KMS-11 (cell line): ENCODE results near the gene ITSN1.

Experiments
- H2AFZ ChIP-seq: fragments of 200-600 bp; sonication (generic); 2 replicates; pipeline ENCODE4 v1.6.1; 2016; ENCODE audit warnings: antibody characterized with exemption, mixed run types, low read depth
- H3K27ac ChIP-seq: fragments of 200-600 bp; sonication (generic); 2 replicates; pipeline ENCODE4 v1.6.1; 2016; ENCODE audit warnings: mild to moderate bottlenecking, mixed run types
- H3K27me3 ChIP-seq: fragments of 200-600 bp; sonication (generic); 2 replicates; pipeline ENCODE4 v1.6.1; 2017; ENCODE audit warnings: mild to moderate bottlenecking, low read depth, mixed run types, moderate library complexity; ENCODE audit not compliant: insufficient read depth
- H3K36me3 ChIP-seq: fragments of 200-600 bp; sonication (generic); 2 replicates; pipeline ENCODE4 v1.6.1; 2017; ENCODE audit warnings: mild to moderate bottlenecking, mixed run types; ENCODE audit not compliant: insufficient read depth
- H3K4me1 ChIP-seq: fragments of 200-600 bp; sonication (generic); 2 replicates; pipeline ENCODE4 v1.6.1; 2016; ENCODE audit warnings: mild to moderate bottlenecking, low read depth, mixed run types; ENCODE audit not compliant: poor library complexity, severe bottlenecking
- H3K4me2 ChIP-seq: fragments of 200-600 bp; sonication (generic); 2 replicates; pipeline ENCODE4 v1.7.0; 2016; ENCODE audit warnings: mild to moderate bottlenecking, mixed run types
- H3K4me3 ChIP-seq: fragments of 200-600 bp; sonication (generic); IDR thresholded peaks from 2 replicates; pipeline ENCODE4 v1.6.1; 2017; ENCODE audit warnings: low read depth, low read length, mixed read lengths; ENCODE audit not compliant: insufficient read depth
- H3K79me2 ChIP-seq: fragments of 200-600 bp; sonication (generic); 2 replicates; pipeline ENCODE4 v1.6.1; 2016; ENCODE audit warnings: low read depth, mixed run types; ENCODE audit not compliant: insufficient read depth
- H3K9ac ChIP-seq: fragments of 200-600 bp; sonication (generic); 2 replicates; pipeline ENCODE4 v1.6.1; 2016; ENCODE audit warnings: mild to moderate bottlenecking, mixed run types
- H4K20me1 ChIP-seq: fragments of 200-600 bp; sonication (generic); 2 replicates; pipeline ENCODE4 v1.6.1; 2016; ENCODE audit warnings: mild to moderate bottlenecking, mixed run types; ENCODE audit not compliant: insufficient read depth
- CTCF ChIP-seq: fragments of 200-600 bp; sonication (generic); conservative IDR thresholded peaks from 2 replicates; pipeline ENCODE4 v1.6.1; 2017; ENCODE audit warnings: low read depth, mild to moderate bottlenecking, antibody characterized with exemption, low read length, moderate library complexity, mixed read lengths

The ITSN1 gene

GRCh38 chr21:33763582-33763899 lies 121.2 kb downstream of the ITSN1 start:
- Histone ChIP-seq H3K9ac (no peak overlapping the region), H3K4me2 (no peak overlapping the region), H3K27ac (no peak overlapping the region), H3K4me3 (no peak overlapping the region), H4K20me1 (no peaks in the 10 kb centered on the region), H3K27me3 (no peaks in the 10 kb centered on the region), H3K79me2 (no peaks in the 10 kb centered on the region), H2AFZ (no peak overlapping the region), H3K4me1 (peaks cover 5% of the 10 kb centered on the region), H3K36me3 (no peaks in the 10 kb centered on the region)
- TF ChIP-seq CTCF = no peak

- no peak for TF ChIP-seq CTCF
- H2AFZ ChIP-seq = no peak overlapping the region
- peaks cover 7% of the 10 kb centered on the region for H3K4me1 ChIP-seq
- no peak overlapping the region for H3K27ac ChIP-seq
- H3K27me3 ChIP-seq = no peaks in the 10 kb centered on the region
- no peak overlapping the region for H3K4me3 ChIP-seq
- H4K20me1 ChIP-seq = no peaks in the 10 kb centered on the region
- no peaks in the 10 kb centered on the region for H3K79me2 ChIP-seq
- no peak overlapping the region for H3K4me2 ChIP-seq
- H3K9ac ChIP-seq = no peak overlapping the region
- no peaks in the 10 kb centered on the region for H3K36me3 ChIP-seq
Measured at GRCh38 chr21:33767236-33767635, 124.9 kb downstream of the ITSN1 start.

GRCh38 chr21:33767960-33768359 lies 125.7 kb downstream of the ITSN1 start:
- Histone ChIP-seq H3K4me1 (peaks cover 7% of the 10 kb centered on the region), H3K27me3 (no peaks in the 10 kb centered on the region), H3K36me3 (no peaks in the 10 kb centered on the region), H3K4me3 (no peak overlapping the region), H3K79me2 (no peaks in the 10 kb centered on the region), H4K20me1 (no peaks in the 10 kb centered on the region), H3K27ac (no peak overlapping the region), H3K9ac (no peak overlapping the region), H3K4me2 (no peak overlapping the region), H2AFZ (no peak overlapping the region)
- no peak for TF ChIP-seq CTCF

- Histone ChIP-seq H3K27me3 (no peaks in the 10 kb centered on the region), H4K20me1 (no peaks in the 10 kb centered on the region), H3K9ac (no peak overlapping the region), H3K4me2 (no peak overlapping the region; the same call in 1 of the 2 replicates), H3K4me1 (peaks cover 7% of the 10 kb centered on the region), H3K27ac (no peak overlapping the region), H3K36me3 (no peaks in the 10 kb centered on the region), H3K4me3 (no peak overlapping the region), H2AFZ (no peak overlapping the region), H3K79me2 (no peaks in the 10 kb centered on the region)
- no peak for TF ChIP-seq CTCF
Measured at GRCh38 chr21:33769057-33769456, 126.8 kb downstream of the ITSN1 start.

- Histone ChIP-seq H3K4me2 (no peak overlapping the region), H3K79me2 (no peaks in the 10 kb centered on the region), H3K9ac (no peak overlapping the region), H3K4me3 (no peak overlapping the region), H4K20me1 (no peaks in the 10 kb centered on the region), H3K27me3 (no peaks in the 10 kb centered on the region), H2AFZ (no peak overlapping the region), H3K27ac (no peak overlapping the region), H3K4me1 (peaks cover 7% of the 10 kb centered on the region), H3K36me3 (no peaks in the 10 kb centered on the region)
- TF ChIP-seq CTCF = no peak
Measured at GRCh38 chr21:33770542-33770941, 128.2 kb downstream of the ITSN1 start.
